HG03469 (cell line): ENCODE data around the gene ZDHHC13.

ENCODE experiments used
- ATAC-seq: cut with Tn5 transposase; IDR thresholded peaks from one replicate; pipeline ENCODE4 v1.9.1; 2021; ENCODE audit warnings: mild to moderate bottlenecking, moderate library complexity, moderate number of reproducible peaks; ENCODE audit not compliant: unreplicated experiment

The ZDHHC13 gene, protein sequence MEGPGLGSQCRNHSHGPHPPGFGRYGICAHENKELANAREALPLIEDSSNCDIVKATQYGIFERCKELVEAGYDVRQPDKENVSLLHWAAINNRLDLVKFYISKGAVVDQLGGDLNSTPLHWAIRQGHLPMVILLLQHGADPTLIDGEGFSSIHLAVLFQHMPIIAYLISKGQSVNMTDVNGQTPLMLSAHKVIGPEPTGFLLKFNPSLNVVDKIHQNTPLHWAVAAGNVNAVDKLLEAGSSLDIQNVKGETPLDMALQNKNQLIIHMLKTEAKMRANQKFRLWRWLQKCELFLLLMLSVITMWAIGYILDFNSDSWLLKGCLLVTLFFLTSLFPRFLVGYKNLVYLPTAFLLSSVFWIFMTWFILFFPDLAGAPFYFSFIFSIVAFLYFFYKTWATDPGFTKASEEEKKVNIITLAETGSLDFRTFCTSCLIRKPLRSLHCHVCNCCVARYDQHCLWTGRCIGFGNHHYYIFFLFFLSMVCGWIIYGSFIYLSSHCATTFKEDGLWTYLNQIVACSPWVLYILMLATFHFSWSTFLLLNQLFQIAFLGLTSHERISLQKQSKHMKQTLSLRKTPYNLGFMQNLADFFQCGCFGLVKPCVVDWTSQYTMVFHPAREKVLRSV

DNA sequence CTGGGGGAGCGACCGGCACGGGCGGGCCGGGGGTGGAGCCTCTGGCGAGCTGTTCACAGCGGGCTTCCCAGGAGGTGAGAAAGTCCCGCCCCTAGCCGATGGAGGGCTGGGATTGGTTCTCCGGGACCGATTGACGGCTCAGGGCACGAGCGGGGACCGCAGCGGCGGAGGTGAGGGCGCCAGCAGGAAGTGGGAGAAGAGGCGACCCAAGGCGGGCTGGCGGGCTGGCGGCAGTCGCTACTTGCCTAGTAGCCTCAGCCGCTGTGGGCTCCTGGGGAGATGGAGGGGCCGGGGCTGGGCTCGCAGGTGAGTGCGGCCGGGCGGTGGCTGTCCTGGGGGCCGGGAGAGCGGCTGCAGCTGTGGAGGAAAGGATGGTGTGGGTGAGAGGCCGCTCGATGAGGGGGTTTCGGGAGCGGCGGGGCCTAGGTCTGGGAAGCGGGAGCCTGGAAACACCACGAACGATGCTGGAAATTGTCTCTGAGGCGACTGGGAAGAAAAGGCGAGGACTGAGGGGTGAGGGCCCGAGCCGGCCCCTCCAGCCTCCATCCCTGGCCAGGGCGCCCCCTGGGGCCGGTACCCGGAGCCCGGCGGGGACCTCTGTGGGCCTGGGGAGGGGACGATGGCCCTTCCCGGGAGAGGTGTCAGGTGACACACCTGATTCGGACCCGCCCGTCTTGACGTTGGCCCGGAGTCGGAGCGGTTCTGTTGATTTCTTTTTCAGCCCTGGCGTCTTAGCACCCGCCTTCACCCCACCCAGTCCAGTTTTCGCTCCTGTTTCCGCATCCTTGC is at the start of gene ZDHHC13:
ZDHHC13 (plus strand) TSS at position 198 of the 789 bp plus-strand sequence; CDS start at position 280, 82 bp downstream.
- peak; percentile 96 for ATAC-seq

DNA sequence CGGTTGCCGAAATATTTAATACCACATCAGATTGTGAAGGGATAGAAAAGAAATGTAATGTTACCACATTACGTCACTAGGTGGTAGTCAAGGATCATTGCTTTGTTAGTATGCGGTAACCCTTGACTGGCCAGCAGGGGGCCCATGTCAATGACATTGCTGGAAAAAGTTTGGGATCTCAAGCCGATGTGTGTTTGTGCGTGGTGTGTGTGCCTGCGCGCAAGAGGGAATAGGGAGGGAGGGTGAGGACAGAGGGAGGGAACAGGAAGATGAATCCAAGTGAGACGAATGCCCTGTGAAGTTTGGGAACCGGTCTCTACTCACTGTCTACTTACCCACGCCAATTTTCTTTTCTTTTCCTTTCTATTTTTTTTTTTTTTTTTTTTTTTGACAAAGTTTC is 45.7 kb upstream of the ZDHHC13 start:
- ATAC-seq = peak; percentile 99

DNA sequence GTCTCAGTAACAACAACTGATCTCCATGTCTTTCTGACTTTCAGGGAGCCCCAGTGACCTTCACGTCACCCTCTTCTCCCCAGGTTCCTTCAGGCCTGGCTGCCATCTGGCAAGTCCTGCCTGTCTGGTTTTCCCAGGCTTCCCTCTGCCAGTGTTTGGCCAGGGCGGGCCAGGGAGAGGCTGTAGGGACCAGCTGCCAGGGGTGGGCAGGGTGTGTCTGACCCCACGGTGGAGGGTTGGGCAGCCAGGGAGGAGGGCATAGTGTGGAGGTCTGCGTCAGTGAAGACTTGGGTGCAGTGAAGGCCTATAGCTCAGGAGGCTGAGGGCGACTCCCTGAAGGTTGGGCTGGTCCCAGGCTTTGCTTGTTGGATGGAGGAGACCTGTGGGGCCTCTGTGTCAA is 44.5 kb upstream of the ZDHHC13 start:
- no peak for ATAC-seq

DNA sequence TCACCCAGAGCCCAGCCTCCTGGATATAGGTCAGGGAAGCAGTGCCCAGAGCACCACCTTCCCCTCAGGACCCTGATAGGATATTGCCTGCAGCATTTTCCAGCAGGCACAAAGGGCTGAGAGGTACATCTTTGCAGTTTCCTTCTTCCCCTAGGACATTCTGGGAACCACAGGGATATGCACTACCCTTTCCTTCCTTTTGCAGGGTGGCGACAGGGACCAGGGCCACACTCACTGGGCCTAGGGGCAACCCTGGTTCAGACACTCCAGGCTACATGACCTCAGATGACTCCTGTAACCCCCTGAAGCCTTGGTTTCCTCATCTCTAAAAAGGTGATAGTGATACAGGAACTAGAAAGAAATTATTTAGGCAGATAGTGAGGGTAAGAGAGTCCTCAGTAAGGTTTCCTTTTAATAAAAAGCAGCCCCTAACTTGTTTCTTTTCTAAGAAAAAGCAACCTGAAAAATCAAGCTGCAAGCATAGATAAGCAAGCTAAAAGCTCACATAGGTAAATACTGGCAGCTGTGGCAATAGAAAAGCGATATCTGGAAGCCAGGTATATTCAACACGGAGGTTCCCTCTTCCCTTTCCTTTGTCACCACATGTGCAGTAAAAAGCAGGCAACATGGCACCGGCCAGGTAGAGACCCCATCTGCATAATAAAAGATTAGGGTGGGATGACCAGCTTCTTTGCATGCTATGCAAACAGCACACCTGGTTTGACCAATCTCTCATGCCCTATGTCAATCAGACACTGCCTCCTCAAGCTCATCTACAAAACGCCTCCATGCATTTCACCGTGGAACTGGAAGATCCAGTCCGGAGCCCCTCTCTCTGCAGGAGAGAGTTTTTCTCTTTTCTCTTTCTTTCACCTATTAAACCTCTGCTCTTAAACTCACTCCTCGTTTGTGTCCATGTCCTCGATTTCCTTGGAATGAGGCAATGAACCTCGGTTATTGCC is 43.2 kb upstream of the ZDHHC13 start:
- ATAC-seq = no peak

DNA sequence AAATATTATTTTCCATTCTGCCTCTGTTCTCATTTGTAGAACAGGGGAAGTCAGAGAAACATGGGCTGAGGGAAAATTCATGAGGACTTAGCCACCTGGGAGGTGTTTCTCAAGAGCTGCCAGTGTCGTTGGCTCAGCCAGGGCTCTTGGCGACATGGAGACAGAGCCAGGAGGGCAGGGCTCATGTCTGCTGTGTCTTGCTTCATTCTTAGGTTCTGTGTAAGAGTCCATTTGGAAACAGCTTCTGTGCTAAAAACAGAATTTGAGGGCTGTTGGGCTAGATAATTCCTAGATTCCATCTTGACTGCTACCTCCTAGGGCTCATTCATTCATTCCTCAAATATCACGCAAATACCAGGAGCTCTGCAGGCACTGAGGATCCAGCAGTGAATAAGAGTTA is 41.3 kb upstream of the ZDHHC13 start:
- no peak for ATAC-seq

DNA sequence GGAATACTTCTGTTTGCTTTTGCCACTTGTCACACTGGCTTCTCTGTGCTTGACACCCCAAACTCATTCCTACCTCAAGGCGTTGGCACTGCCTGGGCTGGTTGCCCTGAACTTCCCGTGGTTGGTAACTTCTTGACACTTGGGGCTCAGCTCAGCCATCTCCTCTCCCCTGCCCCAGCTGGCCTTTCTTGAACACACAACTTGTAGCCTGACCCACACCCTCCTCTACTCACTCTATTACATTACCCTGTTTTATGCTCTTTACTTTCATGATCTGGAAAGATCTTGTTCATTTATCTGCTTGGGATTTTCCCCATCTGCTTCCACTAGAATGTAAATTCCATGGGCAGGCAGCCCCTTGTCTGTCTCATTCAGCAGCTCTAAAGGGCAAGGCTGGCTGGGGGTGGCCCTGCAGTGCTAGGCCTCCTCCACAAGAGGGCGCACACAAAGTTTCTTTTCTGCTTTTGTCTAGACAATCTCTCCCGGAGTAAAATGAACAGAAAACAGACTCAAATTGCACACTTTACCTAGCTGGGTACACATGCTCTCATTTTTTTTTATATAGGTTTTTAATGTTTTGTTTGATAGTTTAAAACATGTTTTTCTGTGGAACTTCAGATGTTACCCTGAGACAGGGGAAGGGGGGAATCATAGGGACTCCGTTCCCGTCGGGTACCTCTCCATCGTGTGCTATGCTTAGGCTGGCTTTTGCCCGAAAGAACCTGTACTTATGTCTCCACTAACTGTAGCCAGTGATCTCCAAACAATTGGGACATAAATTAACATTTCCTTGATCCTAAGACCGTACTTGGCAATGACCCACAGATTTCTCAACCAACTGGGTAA is 40.0 kb upstream of the ZDHHC13 start:
- no peak for ATAC-seq

DNA sequence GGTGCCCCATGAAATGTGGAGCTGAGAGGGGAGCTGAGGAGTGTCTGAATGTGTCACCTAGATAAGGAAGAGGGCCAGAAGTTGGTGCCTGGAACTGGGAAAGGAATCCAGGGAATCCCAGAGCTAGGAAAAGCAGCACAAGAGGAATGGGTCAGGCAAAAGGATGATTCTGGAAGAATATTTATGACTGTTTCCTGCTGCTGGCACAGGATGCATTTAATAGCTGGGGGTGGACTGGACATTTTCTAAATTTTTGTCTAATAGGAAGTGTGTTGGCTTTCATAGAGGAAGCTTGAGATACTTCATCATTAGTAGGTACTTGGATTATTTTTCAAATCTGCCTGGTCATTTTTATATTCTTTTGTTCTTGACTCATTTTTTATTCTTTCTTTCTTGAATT is 39.0 kb upstream of the ZDHHC13 start:
- ATAC-seq = no peak

DNA sequence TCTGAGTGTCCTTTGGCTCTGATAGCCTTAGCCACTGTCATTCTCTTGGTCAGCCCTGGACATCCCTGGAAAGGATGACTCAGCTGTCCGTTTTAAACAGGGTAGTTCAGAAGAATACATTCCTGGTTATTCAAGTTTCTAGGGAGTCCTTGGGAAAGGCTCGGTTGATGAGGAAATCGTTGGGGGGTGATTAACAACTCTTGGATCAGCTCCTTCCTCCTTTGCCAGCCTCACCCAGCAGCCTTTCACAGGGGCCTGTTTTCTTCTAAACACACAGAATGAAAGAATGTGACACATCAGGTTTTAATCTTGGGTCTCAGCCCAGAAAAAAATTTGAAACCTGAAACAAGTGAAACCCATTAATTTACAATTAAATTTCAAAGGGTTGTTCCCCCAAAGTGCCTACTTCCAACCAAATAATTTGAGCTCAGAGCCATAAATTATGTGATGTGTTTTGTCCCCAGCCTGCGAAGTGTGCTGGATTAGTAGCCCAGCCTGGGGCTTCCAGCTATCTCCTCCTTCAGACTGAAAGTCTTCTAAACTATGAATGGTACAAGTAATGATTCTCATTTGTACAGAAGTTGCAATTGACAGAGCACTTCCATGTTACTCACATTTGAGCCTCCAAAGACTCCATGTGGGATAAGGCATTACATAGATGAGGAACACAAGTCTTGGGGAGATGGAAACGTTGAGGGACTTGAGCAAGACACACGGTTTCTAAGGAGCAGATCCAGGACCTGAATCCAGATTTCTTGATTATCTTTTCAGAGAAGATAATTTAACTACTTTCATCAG is 37.1 kb upstream of the ZDHHC13 start:
- no peak for ATAC-seq

DNA sequence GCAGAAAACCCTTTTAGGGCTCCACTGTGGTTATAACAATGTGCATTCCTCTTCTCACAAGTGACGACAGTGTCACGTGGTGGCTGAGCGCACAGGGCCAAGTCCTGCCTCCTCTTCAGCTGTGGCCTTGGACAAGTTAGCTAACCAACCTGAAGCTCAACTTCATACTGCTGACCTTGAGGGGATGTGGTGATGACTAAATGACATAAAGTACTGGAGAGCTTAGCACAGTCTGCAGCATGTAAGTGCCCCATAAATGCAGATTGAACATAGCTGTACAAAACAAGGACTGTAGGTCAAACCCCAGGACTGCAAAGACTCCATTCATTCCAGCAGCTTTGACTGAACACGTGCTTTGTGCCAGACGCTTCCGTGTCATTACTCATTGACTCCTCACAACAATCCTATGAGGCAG is 36.4 kb upstream of the ZDHHC13 start:
- ATAC-seq = no peak

DNA sequence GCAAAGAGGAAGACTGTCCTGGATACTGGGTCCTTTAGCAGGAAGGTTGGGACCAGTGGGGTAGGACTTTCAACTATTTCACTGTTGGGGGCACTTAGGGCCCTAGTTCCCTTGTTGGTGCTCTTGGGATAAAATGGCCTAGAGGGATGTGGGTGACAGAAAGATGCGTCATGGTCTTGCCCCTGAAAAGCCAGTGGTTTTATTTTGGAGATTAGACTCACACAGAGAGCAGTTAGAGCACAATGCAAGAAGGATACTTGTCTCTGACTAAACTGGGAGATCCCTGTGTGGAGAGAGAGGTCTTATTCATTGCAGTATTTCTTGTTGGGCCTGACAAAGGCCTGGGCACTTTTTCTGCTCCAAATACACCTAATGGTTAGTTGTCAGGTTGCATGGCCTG is 33.8 kb upstream of the ZDHHC13 start:
- ATAC-seq = no peak

DNA sequence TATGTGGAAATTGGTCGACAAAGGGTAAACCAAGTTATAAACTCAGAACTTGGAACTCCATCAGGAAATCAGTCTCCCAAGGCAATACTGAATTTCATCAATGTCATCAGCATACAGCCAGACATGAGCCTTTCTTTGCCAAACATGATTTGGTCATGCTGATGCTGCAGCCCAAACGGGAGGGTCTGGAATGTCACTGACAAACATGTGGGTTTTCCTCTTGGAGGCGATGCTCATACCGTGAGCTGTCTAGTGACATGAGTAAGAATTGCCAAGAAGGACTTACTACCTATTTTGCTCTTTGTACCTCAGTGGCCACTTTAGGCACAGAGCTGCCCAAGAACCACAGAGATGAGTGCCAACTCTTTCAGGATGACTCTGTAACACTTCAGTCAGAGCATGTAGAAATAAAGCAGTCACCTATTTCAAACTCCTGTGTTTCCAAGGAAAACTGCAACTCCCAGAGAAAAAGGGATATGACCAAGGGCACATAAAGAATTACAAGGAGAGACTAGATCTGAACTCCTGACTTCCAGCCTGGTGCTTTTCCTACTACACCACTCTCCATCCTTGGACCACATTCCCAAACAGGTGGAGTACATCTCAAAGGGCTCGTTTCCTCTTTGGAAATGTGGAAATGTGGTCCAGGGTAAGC is 32.2 kb upstream of the ZDHHC13 start:
- ATAC-seq = no peak

DNA sequence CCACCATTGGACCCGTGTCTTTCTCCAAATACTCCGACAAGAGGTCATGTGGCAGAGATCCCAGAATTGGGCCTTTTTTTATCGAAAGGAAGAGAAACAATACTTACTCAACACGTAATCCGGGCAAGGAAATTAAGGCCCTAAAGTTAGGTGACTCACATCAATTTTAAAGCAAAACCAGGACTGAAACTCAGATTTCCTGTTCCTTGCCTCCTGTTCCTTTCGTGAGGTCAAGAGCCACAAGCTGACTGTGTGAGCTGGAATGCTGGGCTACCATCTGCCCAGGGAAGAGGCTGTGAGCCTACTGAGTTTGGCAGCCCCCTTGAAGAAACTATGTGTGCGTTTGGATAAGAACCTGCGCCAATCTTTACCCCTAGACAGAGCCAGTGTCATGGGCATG is 29.3 kb upstream of the ZDHHC13 start:
- no peak for ATAC-seq

DNA sequence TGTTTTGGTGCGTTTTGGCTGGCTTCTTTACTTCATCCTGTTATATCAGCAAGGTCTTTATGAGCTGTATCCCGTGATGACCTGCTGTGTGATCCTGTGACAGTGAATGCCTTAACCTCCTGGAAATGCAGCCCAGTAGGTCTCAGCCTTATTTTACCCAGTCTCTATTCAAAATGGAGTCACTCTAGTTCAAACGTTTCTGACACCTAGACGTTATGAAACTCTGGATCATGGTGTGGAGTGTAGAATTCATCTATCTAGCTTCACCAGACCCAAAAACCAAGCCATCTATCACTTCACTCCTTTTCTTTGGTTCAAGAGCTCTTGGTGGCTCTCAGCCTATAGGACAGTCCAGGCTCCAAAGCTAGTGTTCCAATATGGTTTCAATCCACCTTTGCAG is 28.2 kb upstream of the ZDHHC13 start:
- ATAC-seq = no peak

DNA sequence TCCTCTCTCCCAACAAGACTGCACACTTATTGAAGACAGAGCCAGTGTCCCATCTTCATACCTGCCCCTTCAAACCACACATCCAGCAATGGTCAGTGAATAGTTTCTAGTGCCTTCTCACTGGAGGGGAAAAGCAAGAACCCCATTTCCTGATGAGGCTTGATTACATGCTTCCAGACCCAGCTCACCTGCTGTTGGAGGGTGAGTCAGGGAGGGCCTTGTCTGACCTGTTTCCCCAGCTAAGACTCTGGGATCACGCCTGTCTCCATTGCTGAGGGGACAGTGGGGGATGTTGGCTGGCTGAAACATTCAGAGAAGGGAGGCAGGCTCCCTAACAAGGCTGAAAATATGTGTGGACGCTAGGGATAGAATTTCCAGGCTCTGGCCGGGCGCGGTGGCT is 27.5 kb upstream of the ZDHHC13 start:
- ATAC-seq = no peak

DNA sequence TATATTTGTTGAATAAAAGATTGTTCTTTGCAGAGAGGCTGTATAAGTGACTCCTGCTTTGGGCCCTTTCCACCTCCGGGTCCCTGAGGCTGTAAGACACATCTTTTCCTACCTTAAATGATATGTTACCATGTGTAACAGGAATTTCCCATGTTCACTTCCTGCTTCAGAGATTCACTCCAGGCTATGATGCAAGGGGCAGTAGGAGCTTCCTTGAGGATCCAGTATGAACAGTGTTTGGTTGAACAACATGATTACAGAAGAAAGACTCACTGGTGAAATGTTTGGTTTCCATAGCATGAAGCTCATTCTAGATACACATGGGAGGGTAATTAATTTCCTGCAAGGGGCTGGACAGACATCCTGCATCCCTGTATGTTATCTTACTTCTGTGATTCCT is 25.6 kb upstream of the ZDHHC13 start:
- ATAC-seq = no peak

DNA sequence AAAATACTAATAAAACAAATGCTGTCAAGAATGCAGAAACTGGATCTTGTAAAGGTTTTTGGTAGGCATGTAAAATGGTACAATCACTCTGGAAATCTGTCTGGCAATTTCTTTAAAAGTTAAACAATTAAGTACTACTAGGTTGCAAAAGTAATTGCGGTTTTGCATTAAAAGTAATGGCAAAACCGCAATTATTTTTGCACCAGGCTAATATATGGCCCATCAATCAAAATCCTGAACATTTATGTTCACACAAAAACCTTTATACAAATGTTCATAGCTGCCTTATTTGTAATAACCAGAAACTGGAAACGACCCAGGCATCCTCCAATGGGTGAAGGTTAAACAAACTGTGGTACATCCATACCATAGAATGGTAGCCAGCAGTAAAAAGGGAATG is 24.6 kb upstream of the ZDHHC13 start:
- ATAC-seq = no peak

DNA sequence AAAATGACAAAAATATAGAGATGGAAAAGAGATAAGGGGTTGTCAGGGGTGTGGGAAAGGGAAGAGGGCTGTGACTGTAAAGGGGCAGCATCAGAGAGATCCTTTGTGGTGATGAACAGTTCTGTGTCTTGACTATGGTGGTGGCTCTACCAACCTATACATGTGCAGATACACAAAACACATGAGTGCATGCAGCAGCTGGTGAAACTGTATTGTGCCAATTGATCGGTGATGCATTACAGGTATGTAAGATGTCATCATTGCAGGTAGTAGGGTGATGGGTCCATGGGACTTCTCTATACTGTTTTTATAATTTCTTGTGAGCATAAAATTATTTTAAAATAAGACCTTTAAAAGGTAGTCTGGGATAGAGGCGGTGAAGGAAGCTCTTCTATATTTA is 24.1 kb upstream of the ZDHHC13 start:
- ATAC-seq = no peak

DNA sequence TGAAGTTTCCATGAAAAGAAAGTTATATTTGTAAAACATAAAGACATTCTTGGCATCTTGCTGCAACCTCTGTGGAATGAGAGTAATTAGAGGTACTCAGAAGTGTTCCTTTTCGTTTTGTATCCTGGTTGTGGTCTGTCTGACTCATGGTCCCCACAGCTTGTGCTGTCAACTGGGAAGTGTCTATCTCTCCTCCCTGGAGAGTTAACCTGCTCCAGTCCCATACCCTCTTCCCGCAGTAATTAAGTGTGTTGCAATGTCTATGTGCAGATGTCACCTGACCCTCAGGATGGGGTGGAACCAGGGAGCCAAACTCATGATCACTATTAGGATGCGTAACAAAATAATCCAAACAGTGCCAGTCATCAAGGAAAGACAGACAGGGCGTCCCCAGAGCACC is 23.0 kb upstream of the ZDHHC13 start:
- ATAC-seq = no peak
